ENCODE data around the gene TBC1D5.

- no peak for TF ChIP-seq EZH2 (IDR thresholded peaks at IDR 0.05; ENCODE audit: borderline replicate concordance, low read length)
- TF ChIP-seq, protein P1, sequence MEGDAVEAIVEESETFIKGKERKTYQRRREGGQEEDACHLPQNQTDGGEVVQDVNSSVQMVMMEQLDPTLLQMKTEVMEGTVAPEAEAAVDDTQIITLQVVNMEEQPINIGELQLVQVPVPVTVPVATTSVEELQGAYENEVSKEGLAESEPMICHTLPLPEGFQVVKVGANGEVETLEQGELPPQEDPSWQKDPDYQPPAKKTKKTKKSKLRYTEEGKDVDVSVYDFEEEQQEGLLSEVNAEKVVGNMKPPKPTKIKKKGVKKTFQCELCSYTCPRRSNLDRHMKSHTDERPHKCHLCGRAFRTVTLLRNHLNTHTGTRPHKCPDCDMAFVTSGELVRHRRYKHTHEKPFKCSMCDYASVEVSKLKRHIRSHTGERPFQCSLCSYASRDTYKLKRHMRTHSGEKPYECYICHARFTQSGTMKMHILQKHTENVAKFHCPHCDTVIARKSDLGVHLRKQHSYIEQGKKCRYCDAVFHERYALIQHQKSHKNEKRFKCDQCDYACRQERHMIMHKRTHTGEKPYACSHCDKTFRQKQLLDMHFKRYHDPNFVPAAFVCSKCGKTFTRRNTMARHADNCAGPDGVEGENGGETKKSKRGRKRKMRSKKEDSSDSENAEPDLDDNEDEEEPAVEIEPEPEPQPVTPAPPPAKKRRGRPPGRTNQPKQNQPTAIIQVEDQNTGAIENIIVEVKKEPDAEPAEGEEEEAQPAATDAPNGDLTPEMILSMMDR (conservative IDR thresholded peaks at IDR 0.05 in 1 of 2, IDR thresholded peaks at IDR 0.05 in 1 of 2; ENCODE audit: extremely low read depth in 1 of 2, insufficient read depth in 1 of 2, low read depth in 1 of 2, low read length in 2 of 2), result no peak
Observed at GRCh38 chr3:17182166-17182565, 560.3 kb downstream of the TBC1D5 start.

Measured in mammary epithelial cell (primary cell).